Neural progenitor cell (in vitro differentiated cells): ENCODE results near the gene CIITA.

Source experiments
- EZH2 ChIP-seq: fragments of 200-600 bp; sonication (generic); IDR thresholded peaks from 2 replicates; pipeline ENCODE4 v1.6.1; 2017; ENCODE audit warnings: antibody characterized with exemption, mild to moderate bottlenecking, moderate library complexity
- EZH2phosphoT487 ChIP-seq: fragments of 200-600 bp; sonication (generic); IDR thresholded peaks from 2 replicates; pipeline ENCODE4 v1.6.1; 2017; ENCODE audit warnings: antibody characterized with exemption
- TF ChIP-seq, protein P1 (sequence below): fragments of 200-600 bp; sonication (generic); IDR thresholded peaks from 2 replicates; pipeline ENCODE4 v1.5.1; 2017; ENCODE audit warnings: antibody characterized with exemption, mild to moderate bottlenecking

- TF ChIP-seq, protein P1, sequence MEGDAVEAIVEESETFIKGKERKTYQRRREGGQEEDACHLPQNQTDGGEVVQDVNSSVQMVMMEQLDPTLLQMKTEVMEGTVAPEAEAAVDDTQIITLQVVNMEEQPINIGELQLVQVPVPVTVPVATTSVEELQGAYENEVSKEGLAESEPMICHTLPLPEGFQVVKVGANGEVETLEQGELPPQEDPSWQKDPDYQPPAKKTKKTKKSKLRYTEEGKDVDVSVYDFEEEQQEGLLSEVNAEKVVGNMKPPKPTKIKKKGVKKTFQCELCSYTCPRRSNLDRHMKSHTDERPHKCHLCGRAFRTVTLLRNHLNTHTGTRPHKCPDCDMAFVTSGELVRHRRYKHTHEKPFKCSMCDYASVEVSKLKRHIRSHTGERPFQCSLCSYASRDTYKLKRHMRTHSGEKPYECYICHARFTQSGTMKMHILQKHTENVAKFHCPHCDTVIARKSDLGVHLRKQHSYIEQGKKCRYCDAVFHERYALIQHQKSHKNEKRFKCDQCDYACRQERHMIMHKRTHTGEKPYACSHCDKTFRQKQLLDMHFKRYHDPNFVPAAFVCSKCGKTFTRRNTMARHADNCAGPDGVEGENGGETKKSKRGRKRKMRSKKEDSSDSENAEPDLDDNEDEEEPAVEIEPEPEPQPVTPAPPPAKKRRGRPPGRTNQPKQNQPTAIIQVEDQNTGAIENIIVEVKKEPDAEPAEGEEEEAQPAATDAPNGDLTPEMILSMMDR = no peak
- TF ChIP-seq EZH2phosphoT487 (no peak), EZH2 (no peak)
Measured at GRCh38 chr16:10836174-10836853, 40.7 kb upstream of the CIITA start.
